GM21717 (cell line): ENCODE measurements around the gene ABHD17A.
"Not testable (repeated sequence)": the region's sequence is repeated elsewhere in the genome, so short reads cannot be mapped to it uniquely, and the experiment has no call there.

ENCODE experiments used
- ATAC-seq: cut with Tn5 transposase; IDR thresholded peaks from one replicate; pipeline ENCODE4 v1.9.1; 2021; ENCODE audit warnings: mild to moderate bottlenecking, moderate library complexity; ENCODE audit not compliant: unreplicated experiment

ABHD17A gene

GRCh38 chr19:1911098-1911497, 25.8 kb upstream of the ABHD17A start:
- no peak for ATAC-seq

GRCh38 chr19:1910177-1910576, 24.9 kb upstream of the ABHD17A start:
- ATAC-seq, result no peak

GRCh38 chr19:1909761-1910080, 24.4 kb upstream of the ABHD17A start:
- no peak for ATAC-seq

- ATAC-seq, result no peak
Measured at GRCh38 chr19:1908364-1908678, 23.0 kb upstream of the ABHD17A start.

- ATAC-seq, result no peak
Measured at GRCh38 chr19:1907563-1908363, 22.5 kb upstream of the ABHD17A start.

- no peak for ATAC-seq
Measured at GRCh38 chr19:1906985-1907562, 21.8 kb upstream of the ABHD17A start.

GRCh38 chr19:1905863-1906375, 20.6 kb upstream of the ABHD17A start:
- no peak for ATAC-seq

- ATAC-seq, result peak; percentile 64
Measured at GRCh38 chr19:1905110-1905862, 20.0 kb upstream of the ABHD17A start, which contains the start of the genes ADAT3 and SCAMP4. Gene ADAT3, plus strand, starts transcription at chr19:1905399. Its CDS starts 6,649 bp downstream, at chr19:1912048. Gene SCAMP4, plus strand, starts transcription at chr19:1905399. Its CDS starts 9,621 bp downstream, at chr19:1915020.

- no peak for ATAC-seq
Measured at GRCh38 chr19:1904860-1905109, 19.5 kb upstream of the ABHD17A start.

- ATAC-seq, result no peak
Measured at GRCh38 chr19:1902923-1903322, 17.6 kb upstream of the ABHD17A start.

GRCh38 chr19:1901940-1902404, 16.7 kb upstream of the ABHD17A start:
- ATAC-seq, result no peak

GRCh38 chr19:1896508-1896907, 11.2 kb upstream of the ABHD17A start:
- ATAC-seq, result no peak

- no peak for ATAC-seq
Measured at GRCh38 chr19:1893791-1894190, 8.5 kb upstream of the ABHD17A start.

GRCh38 chr19:1889907-1890306, 4.6 kb upstream of the ABHD17A start:
- ATAC-seq, result no peak

- no peak for ATAC-seq
Measured at GRCh38 chr19:1888385-1888784, 3.1 kb upstream of the ABHD17A start.

- not testable (repeated sequence) for ATAC-seq
Measured at GRCh38 chr19:1886360-1886759, 1.1 kb upstream of the ABHD17A start.

GRCh38 chr19:1884719-1885334, 469 bp downstream of the ABHD17A start:
- no peak for ATAC-seq

- ATAC-seq, result no peak
Measured at GRCh38 chr19:1884291-1884718, 991 bp downstream of the ABHD17A start.

GRCh38 chr19:1883784-1884183, 1.5 kb downstream of the ABHD17A start:
- no peak for ATAC-seq

- no peak for ATAC-seq
Measured at GRCh38 chr19:1882786-1883692, 2.3 kb downstream of the ABHD17A start.
